NAMALWA (cell line): ENCODE results near the gene PAK4.

Source experiments
- DNase-seq: peaks from one replicate; pipeline ENCODE4 v3.0.0-alpha.2; 2015; ENCODE audit warnings: low spot score

The PAK4 gene

GRCh38 chr19:39165857-39166256, 40.3 kb downstream of the PAK4 start:
- no peak for DNase-seq

- DNase-seq, result no peak
These were observed 41.2 kb downstream of the PAK4 start for GRCh38 chr19:39166571-39167391.

GRCh38 chr19:39167461-39168257, 42.1 kb downstream of the PAK4 start:
- DNase-seq, result no peak

- DNase-seq, result no peak
These were observed 42.9 kb downstream of the PAK4 start for GRCh38 chr19:39168258-39169142.

GRCh38 chr19:39169143-39169810, 43.7 kb downstream of the PAK4 start:
- no peak for DNase-seq

- DNase-seq, result no peak
These were observed 45.0 kb downstream of the PAK4 start for GRCh38 chr19:39170386-39171231.

- no peak for DNase-seq
These were observed 46.2 kb downstream of the PAK4 start for GRCh38 chr19:39171479-39172465.

- no peak for DNase-seq
These were observed 47.3 kb downstream of the PAK4 start for GRCh38 chr19:39172700-39173501.

GRCh38 chr19:39173502-39173991, 48.0 kb downstream of the PAK4 start:
- DNase-seq, result no peak

GRCh38 chr19:39174142-39174541, 48.6 kb downstream of the PAK4 start:
- DNase-seq, result no peak

GRCh38 chr19:39174558-39175544, 49.3 kb downstream of the PAK4 start:
- no peak for DNase-seq

- no peak for DNase-seq
These were observed 50.0 kb downstream of the PAK4 start for GRCh38 chr19:39175564-39175963.

- no peak for DNase-seq
These were observed 51.6 kb downstream of the PAK4 start for GRCh38 chr19:39177110-39177699.

- DNase-seq, result no peak
These were observed 52.1 kb downstream of the PAK4 start for GRCh38 chr19:39177736-39178135.

- DNase-seq, result no peak
These were observed 52.9 kb downstream of the PAK4 start for GRCh38 chr19:39178296-39179006.

GRCh38 chr19:39179754-39180153, 54.2 kb downstream of the PAK4 start:
- DNase-seq, result no peak
